Thyroid gland (tissue), 4 donors: ENCODE data around the gene OR11H6. TPM values are rescaled to one million over a fixed set of nuclear protein-coding genes. Genes with fewer than 3 reads are reported as not detected.
"Not testable (repeated sequence)": the region's sequence is repeated elsewhere in the genome, so short reads cannot be mapped to it uniquely, and the experiment has no call there.

Experiments
- DNase-seq, 2 donors: peaks; one replicate each; pipeline ENCODE4 v3.0.0-alpha.2; 2019
- H3K27ac ChIP-seq, 3 donors: fragments of 200-600 bp; sonication (generic); 1 replicate in 2 of 3; 2 replicates in 1 of 3; pipeline ENCODE4 v1.5.1; 2016 to 2019; ENCODE audit warnings: mild to moderate bottlenecking in 1 of 3, moderate library complexity in 1 of 3
- H3K27me3 ChIP-seq: fragments of 200-600 bp; sonication (generic); one replicate; pipeline ENCODE4 v1.5.1; 2019
- H3K36me3 ChIP-seq, 2 donors: fragments of 200-600 bp; sonication (generic); one replicate each; pipeline ENCODE4 v1.5.1; 2016 to 2019
- H3K4me1 ChIP-seq, 2 donors: fragments of 200-600 bp; sonication (generic); one replicate each; pipeline ENCODE4 v1.5.1; 2017 to 2019
- H3K4me3 ChIP-seq, 3 donors: fragments of 200-600 bp; sonication (generic); replicated peaks in 1 of 3; 1 replicate in 2 of 3; 2 replicates in 1 of 3; pipeline ENCODE4 v1.5.1; 2016; ENCODE audit warnings: mild to moderate bottlenecking in 1 of 3
- H3K9me3 ChIP-seq: fragments of 200-600 bp; sonication (generic); one replicate; pipeline ENCODE4 v1.5.1; 2017
- CTCF ChIP-seq, 6 experiments: fragments of 200-600 bp in 3 of 6; fragments of 450-650 bp in 3 of 6; sonication (generic) in 3 of 6; IDR thresholded peaks; one replicate each; pipeline ENCODE4 v1.5.1; 2016 to 2019; ENCODE audit warnings: antibody characterized with exemption in 6 of 6, mild to moderate bottlenecking in 2 of 6, inconsistent platforms in 1 of 6, moderate library complexity in 1 of 6
- POLR2A ChIP-seq, 2 donors: fragments of 450-650 bp; IDR thresholded peaks; one replicate each; pipeline ENCODE4 v1.6.1; 2017; ENCODE audit warnings: antibody characterized with exemption in 2 of 2, mild to moderate bottlenecking in 2 of 2, moderate library complexity in 1 of 2
- WGBS, 2 donors: methylation state at CpG; one replicate each; pipeline ENCODE4 v1.1.5; 2017; 5-methylcytosine and 5-hydroxymethylcytosine counted together
- intact Hi-C: fragments of 100-400 bp; cut with DNase I; formaldehyde crosslinking; loops from one replicate; pipeline ENCODE4 v1.15.1; 2023
- total RNA-seq, 4 donors: library from RNA; depleted of rRNA; stranded (reverse); fragments of >200 nt; gene quantifications; one replicate each; pipeline ENCODE4 v1.2.3, GENCODE V29; 2016

The OR11H6 gene
- not detected for total RNA-seq

- H3K4me1 ChIP-seq: no peaks in the 10 kb centered on the region
- WGBS, 2 donors: 38 to 43% methylated on average over 2 of the region's 2 CpGs
Measured at GRCh38 chr14:20223410-20223809, at the start of gene OR11H6. Gene OR11H6 (plus strand): TSS chr14:20223710. CDS start chr14:20223710, 0 bp downstream.

GRCh38 chr14:20174205-20174604 is 49.3 kb upstream of the OR11H6 start:
- H3K9me3 ChIP-seq, H3K36me3 ChIP-seq, H3K4me1 ChIP-seq, H3K27ac ChIP-seq, intact Hi-C loops, H3K27me3 ChIP-seq, DNase-seq, H3K4me3 ChIP-seq: not testable (repeated sequence)

More at GRCh38 chr14:20223410-20223809, at the start of gene OR11H6:
- no peaks in the 10 kb centered on the region for H3K27me3 ChIP-seq
- no peak within 1 kb of the TSS for H3K4me3 ChIP-seq
- H3K27ac ChIP-seq: no peak within 1 kb of the TSS
- intact Hi-C loops: no loop called here
- H3K36me3 ChIP-seq: no peaks in the 10 kb centered on the region
- TF ChIP-seq POLR2A (IDR thresholded peaks at IDR 0.05): no peak
- TF ChIP-seq CTCF (IDR thresholded peaks at IDR 0.05): no peak
- no peaks in the 10 kb centered on the region for H3K9me3 ChIP-seq
- DNase-seq: no peak

- DNase-seq: no peak
- no peaks in the 10 kb centered on the region for H3K27me3 ChIP-seq
- WGBS, 2 donors: 47 to 55% methylated on average over 6 of the region's 6 CpGs
- TF ChIP-seq CTCF (IDR thresholded peaks at IDR 0.05) (no peak), POLR2A (IDR thresholded peaks at IDR 0.05) (no peak)
- no peaks in the 10 kb centered on the region for H3K36me3 ChIP-seq
- no peak overlapping the region for H3K4me3 ChIP-seq
- intact Hi-C loops: no loop called here
- no peaks in the 10 kb centered on the region for H3K9me3 ChIP-seq
- no peaks in the 10 kb centered on the region for H3K4me1 ChIP-seq
- H3K27ac ChIP-seq: no peak overlapping the region
Measured at GRCh38 chr14:20176330-20176729, 47.2 kb upstream of the OR11H6 start.

GRCh38 chr14:20177433-20177974 is 46.0 kb upstream of the OR11H6 start:
- H3K27ac ChIP-seq: no peak overlapping the region
- TF ChIP-seq POLR2A (IDR thresholded peaks at IDR 0.05): no peak
- no peak for TF ChIP-seq CTCF (IDR thresholded peaks at IDR 0.05)
- WGBS, 2 donors: 83 to 86% methylated on average over 7 of the region's 7 CpGs
- H3K4me3 ChIP-seq: no peak overlapping the region
- intact Hi-C loops: no loop called here
- DNase-seq: no peak
- H3K27me3 ChIP-seq: no peaks in the 10 kb centered on the region
- H3K9me3 ChIP-seq: no peaks in the 10 kb centered on the region
- no peaks in the 10 kb centered on the region for H3K4me1 ChIP-seq
- H3K36me3 ChIP-seq: no peaks in the 10 kb centered on the region

GRCh38 chr14:20179218-20179617 is 44.3 kb upstream of the OR11H6 start:
- WGBS, 2 donors: 54 to 60% methylated on average over 5 of the region's 5 CpGs
- H3K27me3 ChIP-seq: no peaks in the 10 kb centered on the region
- intact Hi-C loops: no loop called here

More at GRCh38 chr14:20179218-20179617, 44.3 kb upstream of the OR11H6 start:
- Histone ChIP-seq H3K27ac (no peak overlapping the region), H3K4me1 (no peaks in the 10 kb centered on the region), H3K9me3 (no peaks in the 10 kb centered on the region), H3K4me3 (no peak overlapping the region), H3K36me3 (no peaks in the 10 kb centered on the region)
- DNase-seq: no peak
- TF ChIP-seq POLR2A (IDR thresholded peaks at IDR 0.05): no peak
- no peak for TF ChIP-seq CTCF (IDR thresholded peaks at IDR 0.05)
